NCI-H146 treated with DMSO at 0.1 percent for 48 hours (cell line): Measurements from ENCODE around the gene GREB1L.
A peak's percentile ranks its signal among the peaks of the same experiment; 100 is the strongest.
"Not testable (repeated sequence)": the region's sequence is repeated elsewhere in the genome, so short reads cannot be mapped to it uniquely, and the experiment has no call there.

ENCODE experiments used
- DNase-seq: peaks from one replicate; lab custom pipeline; 2025; ENCODE audit not compliant: unreplicated experiment; lab: John Stamatoyannopoulos, UW

The GREB1L gene

GRCh38 chr18:21242141-21242779, at the start of gene GREB1L:
Gene GREB1L, plus strand, starts transcription at chr18:21242232. Its CDS starts 141,287 bp downstream, at chr18:21383519.
- DNase-seq = peak; percentile 84

GRCh38 chr18:21192308-21192624, 49.8 kb upstream of the GREB1L start:
- DNase-seq = no peak

DNA sequence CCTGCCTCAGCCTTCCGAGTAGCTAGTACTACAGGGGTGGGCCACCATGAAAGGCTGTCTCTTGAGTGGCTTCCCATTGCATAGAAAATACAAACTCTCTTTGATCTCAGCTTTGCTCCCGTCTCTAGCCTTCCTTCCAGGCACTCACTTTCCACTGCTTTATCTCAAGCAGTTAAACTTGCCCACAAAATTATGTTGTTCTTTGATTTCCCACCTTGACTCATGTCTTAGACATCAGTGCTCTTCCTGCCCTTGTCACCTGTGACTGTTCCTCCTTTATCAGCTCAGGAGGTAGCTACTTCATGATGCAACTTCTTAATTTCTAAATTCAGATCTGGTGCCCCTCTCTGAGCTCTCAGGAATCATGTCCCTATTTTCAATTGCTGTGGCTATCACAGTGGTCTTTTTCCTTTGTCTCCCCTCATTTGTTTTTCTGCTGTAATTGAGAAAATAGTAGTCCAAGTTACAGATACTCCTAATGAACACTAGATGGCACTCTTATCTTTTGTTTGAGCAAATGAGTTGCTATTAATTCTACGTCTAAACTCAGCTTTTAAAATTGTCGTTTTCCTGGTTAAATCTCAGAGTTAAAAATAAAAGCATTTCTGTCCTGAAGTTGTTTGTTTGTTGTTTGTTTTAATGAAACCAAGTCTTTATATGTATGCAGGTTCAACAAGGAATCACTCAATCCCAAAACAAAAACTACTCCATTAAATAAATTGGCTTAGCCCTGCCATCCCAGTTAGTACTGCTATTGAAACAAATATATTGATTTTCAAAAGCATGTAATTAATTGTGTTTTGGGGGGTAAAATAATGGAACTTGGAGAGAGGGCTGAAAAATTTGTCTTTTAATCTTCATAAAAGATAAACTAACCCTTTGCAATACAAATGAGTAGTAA, 46.9 kb upstream of the GREB1L start:
- peak; percentile 84 for DNase-seq

DNA sequence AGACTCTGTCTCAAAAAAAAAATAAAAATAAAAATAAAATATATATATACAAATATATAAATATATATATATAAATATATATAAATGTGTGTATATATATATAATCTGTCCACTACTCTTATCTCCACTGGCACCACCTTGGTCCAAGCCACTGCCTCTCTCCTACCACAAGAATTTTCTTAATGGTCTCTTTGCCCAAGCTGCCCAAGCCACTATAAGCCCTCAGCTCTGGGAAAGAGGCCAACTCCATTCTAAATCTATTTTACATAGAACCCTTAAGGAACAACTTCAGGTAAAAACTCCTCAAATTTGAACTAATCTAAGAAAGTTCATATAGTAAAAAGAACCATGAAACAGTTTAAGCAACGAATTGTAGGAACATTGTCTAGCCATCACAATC, 45.6 kb upstream of the GREB1L start:
- DNase-seq = no peak

DNA sequence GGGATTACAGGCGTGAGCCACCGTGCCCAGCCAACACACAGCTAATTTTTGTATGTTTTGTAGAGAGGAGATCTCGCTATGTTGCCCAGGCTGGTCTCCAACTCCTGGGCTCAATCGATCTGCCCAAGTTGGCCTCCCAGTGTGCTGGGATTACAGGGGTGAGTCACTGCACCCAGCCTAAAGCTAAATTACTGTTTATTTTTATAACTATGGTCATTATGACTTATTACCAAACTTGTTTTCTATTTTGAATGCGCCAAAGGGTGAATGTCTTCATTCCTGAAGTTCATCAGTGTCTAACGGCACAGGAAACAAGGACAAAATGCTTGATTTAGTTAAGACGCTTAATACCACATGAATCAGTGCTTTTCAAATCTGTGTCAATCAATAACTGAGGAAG, 38.9 kb upstream of the GREB1L start:
- DNase-seq = no peak

GRCh38 chr18:21203542-21204241, 38.3 kb upstream of the GREB1L start:
- DNase-seq = no peak

DNA sequence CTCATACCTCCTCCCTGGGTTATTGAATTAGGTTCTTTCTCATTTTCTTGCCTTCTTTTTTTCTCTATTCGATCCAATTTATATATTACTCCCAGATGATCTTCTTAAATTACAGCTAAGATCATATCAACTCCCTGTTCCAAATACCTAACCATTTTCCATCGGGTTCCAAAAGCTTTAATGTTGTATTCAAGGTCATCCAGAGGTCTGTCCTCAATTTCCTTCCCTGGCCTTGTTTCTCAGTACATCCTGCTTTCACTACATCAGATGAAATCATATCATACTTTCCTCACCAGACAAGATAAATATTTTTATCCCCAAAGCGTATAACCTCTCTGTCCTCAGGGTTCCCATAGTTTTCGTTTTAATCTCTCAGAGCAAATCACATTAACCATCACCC, 36.3 kb upstream of the GREB1L start:
- no peak for DNase-seq

DNA sequence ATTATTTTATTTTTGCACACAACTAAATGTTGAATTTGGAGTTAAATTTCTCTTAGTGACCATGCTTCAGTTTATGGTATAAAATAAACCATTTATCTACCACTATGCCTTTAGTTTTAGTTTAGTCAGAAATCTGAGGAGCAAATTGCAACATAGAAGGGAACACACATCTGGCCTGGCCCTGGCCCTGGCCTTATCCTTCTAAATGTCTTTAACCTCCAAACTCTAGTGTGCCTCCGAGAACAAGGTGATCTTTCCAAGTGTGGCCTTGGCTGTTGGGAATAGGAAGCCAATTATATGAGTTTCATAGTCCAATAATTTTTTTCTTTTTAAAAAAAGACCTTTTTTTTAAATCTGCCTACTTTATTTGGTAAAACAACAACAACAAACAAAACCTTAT, 31.8 kb upstream of the GREB1L start:
- DNase-seq = no peak

DNA sequence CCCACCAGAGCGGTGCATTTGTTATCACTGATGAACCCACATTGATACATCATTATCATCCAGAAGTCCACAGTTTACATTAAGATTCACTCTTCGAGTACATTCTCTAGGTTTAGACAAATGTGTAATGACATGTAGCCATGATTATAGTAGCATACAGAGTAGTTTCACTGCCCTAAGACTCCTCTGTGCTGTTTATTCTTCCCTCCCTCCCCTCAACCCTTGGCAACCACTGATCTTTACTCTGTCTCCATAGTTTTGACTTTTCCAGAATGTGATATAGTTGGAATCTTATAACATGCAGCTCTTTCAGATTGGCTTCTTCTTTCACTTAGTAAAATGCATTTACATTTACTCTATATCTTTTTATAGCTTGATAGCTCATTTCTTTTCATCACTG, 31.2 kb upstream of the GREB1L start:
- DNase-seq = no peak

- not testable (repeated sequence) for DNase-seq
These were observed 27.6 kb upstream of the GREB1L start for GRCh38 chr18:21214409-21214808.

DNA sequence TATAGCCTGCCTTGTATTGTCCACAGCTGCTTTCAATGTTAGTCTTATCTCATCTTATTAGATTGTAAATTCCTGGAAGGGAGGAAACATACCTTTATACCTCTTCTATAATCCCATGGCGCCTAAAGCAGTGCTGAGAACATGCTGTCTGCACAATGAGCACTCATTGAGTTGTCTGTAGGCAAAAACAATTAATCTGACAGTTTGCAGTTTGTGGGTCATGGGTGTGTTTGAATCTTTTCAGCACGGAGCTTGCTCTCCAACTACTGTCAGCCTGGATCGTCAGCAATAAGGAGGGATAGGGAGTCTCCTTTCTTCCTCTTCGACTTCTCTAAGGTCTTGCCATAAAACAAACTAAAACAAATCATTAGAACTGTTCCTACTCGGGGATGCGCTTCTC, 26.5 kb upstream of the GREB1L start:
- DNase-seq = no peak

GRCh38 chr18:21218862-21219261, 23.2 kb upstream of the GREB1L start:
- peak; percentile 91 for DNase-seq

DNA sequence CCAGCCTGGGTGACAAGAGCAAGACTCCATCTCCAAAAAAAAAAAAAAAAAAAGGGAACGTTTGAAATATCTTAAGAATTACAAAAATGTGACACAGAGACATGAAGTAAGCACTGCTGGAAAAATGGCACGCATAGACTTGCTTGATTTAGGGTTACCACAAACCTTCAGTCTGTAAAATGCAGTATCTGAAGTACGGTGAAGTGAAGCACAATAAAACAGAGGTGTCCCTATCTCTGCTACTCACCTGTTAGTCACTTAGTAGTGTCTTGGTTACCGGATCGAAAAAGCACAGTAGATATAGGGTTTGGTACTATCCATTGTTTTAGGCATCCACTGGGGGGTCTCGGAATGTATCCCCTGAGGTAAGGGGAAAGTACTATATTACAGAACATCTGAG, 11.6 kb upstream of the GREB1L start:
- no peak for DNase-seq

GRCh38 chr18:21241301-21242048, 557 bp upstream of the GREB1L start:
- peak; percentile 73 for DNase-seq

GRCh38 chr18:21242780-21243401, 859 bp downstream of the GREB1L start:
- DNase-seq = peak; percentile 54

DNA sequence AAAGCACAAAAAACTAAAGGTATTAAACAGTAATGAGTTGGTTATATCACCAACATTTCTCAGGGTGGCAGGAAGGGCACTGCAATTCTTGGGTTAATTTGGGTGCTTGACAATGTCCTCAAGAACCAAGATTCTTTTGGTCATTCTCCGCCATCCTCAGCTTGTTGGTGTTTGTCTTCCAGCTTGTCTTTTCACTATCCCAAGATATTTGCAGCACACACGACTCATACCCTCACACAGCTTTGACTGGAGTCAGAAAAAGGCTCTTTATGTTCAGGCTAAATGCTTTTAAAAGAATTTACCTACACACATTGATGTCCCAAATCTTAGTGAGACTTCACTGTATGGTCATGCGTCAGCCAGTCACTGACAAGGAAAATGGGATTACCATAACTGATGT, 12.5 kb downstream of the GREB1L start:
- DNase-seq = no peak

DNA sequence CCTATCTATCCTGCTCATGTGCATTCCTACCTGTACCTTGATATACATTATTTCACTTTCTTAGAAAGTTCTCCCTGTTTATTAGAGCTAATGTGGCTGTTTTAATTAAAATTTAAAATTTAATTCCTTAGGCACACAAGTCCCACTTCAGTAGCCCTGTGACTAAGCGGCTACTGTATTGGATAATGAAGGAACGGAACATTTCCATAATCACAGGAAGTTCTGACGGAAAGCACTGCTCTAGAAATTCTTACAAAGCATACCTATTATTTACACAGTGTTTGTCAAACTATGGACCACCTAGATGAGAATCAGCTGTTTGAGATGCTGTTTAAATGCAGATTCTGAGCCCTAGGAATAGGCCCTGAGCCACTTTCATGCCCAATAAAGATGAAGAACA, 13.2 kb downstream of the GREB1L start:
- no peak for DNase-seq

DNA sequence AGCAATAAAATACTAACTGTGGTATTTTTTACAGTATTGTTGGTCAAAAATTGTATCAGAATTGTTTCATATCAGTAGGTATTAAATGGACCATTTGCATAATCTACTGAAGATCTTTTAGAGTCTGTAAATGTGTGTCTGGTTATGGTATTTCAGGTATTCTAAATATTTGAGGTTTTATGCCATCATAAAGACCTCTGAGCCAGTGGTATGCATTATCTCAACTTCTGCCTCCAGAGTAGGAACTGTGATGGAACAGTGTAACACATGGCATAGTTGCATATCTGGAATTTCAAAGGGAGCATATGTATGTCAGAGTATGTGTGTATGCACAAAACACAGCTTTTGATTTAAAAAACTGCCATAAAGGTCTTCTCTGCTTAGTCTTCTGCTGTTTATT, 15.4 kb downstream of the GREB1L start:
- no peak for DNase-seq

- DNase-seq = no peak
These were observed 18.6 kb downstream of the GREB1L start for GRCh38 chr18:21260621-21261020.

- DNase-seq = no peak
These were observed 19.3 kb downstream of the GREB1L start for GRCh38 chr18:21261352-21261751.

- no peak for DNase-seq
These were observed 20.2 kb downstream of the GREB1L start for GRCh38 chr18:21262244-21262643.
